Measurements from ENCODE around the gene LYPD4. TPM values are rescaled to one million over a fixed set of nuclear protein-coding genes. Genes with fewer than 3 reads are reported as not detected.

The LYPD4 gene, protein sequence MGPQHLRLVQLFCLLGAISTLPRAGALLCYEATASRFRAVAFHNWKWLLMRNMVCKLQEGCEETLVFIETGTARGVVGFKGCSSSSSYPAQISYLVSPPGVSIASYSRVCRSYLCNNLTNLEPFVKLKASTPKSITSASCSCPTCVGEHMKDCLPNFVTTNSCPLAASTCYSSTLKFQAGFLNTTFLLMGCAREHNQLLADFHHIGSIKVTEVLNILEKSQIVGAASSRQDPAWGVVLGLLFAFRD
- polyA plus RNA-seq (2012; ENCODE audit: insufficient read length, low read depth) = not detected

DNA sequence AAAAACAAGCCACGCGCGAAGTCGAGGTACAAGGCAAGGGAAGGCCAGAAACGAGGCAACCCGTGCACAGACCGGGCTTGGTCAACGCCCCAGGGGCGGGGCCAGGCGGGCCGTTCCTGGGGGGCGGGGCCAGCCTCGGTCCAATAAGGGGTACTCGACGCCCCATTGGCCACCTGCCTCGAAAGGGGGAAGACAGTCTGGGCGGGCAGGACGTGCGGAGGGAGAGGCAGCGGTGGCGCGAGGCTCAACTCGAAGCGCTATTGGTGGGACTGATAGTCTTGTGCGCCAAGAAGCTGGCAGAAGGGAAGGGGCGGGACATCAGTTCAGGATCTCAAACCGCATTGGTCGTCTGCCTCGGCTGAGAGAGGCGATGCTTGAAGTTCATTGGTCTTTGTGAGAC lies at the start of gene LYPD4:
LYPD4 (minus strand) TSS at position 83 of the 400 bp plus-strand sequence. CDS start 5,398 bp downstream, outside the sequence.
- TF ChIP-seq POLR2AphosphoS5 (IDR thresholded peaks at IDR 0.05; ENCODE audit: low read depth, low read length) = no peak
- TF ChIP-seq, protein P1, sequence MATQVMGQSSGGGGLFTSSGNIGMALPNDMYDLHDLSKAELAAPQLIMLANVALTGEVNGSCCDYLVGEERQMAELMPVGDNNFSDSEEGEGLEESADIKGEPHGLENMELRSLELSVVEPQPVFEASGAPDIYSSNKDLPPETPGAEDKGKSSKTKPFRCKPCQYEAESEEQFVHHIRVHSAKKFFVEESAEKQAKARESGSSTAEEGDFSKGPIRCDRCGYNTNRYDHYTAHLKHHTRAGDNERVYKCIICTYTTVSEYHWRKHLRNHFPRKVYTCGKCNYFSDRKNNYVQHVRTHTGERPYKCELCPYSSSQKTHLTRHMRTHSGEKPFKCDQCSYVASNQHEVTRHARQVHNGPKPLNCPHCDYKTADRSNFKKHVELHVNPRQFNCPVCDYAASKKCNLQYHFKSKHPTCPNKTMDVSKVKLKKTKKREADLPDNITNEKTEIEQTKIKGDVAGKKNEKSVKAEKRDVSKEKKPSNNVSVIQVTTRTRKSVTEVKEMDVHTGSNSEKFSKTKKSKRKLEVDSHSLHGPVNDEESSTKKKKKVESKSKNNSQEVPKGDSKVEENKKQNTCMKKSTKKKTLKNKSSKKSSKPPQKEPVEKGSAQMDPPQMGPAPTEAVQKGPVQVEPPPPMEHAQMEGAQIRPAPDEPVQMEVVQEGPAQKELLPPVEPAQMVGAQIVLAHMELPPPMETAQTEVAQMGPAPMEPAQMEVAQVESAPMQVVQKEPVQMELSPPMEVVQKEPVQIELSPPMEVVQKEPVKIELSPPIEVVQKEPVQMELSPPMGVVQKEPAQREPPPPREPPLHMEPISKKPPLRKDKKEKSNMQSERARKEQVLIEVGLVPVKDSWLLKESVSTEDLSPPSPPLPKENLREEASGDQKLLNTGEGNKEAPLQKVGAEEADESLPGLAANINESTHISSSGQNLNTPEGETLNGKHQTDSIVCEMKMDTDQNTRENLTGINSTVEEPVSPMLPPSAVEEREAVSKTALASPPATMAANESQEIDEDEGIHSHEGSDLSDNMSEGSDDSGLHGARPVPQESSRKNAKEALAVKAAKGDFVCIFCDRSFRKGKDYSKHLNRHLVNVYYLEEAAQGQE (IDR thresholded peaks at IDR 0.05; ENCODE audit: insufficient read depth in 1 of 2, low read depth in 2 of 2, low read length in 2 of 2) = no peak
- no peak for TF ChIP-seq SIN3A (IDR thresholded peaks at IDR 0.05; ENCODE audit: borderline replicate concordance, insufficient read depth, low read length)
- TF ChIP-seq TAF1 (IDR thresholded peaks at IDR 0.05; ENCODE audit: borderline replicate concordance, insufficient read depth, low read length) = no peak
- TF ChIP-seq FOXP2 (optimal IDR thresholded peaks at IDR 0.05; ENCODE audit: borderline replicate concordance, extremely low read depth, extremely low read length, insufficient read depth) = no peak

DNA sequence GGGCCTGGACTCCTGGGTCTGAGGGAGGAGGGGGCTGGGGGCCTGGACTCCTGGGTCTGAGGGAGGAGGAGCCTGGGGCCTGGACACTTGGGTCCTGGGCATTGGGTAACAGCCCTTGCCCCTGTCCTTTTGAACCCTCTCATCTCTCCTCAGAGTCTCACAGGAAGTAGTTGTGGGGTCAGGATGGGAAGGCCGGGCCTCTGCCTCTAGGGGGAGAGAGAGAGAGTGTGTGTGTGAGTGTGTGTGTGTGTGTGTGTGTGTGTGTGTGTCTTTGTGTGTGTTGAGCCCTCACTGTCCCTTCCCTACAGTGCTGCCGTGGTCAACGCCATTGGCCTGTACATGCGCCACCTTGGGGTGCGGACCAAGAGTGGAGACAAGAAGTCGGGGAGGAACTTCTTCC lies 49.4 kb upstream of the LYPD4 start:
- TF ChIP-seq, protein P1 (IDR thresholded peaks at IDR 0.05; ENCODE audit: insufficient read depth in 1 of 2, low read depth in 2 of 2, low read length in 2 of 2) = no peak
- no peak for TF ChIP-seq TAF1 (IDR thresholded peaks at IDR 0.05; ENCODE audit: borderline replicate concordance, insufficient read depth, low read length)
- no peak for TF ChIP-seq SIN3A (IDR thresholded peaks at IDR 0.05; ENCODE audit: borderline replicate concordance, insufficient read depth, low read length)
- TF ChIP-seq FOXP2 (optimal IDR thresholded peaks at IDR 0.05; ENCODE audit: borderline replicate concordance, extremely low read depth, extremely low read length, insufficient read depth) = peak; percentile 10
- TF ChIP-seq POLR2AphosphoS5 (IDR thresholded peaks at IDR 0.05; ENCODE audit: low read depth, low read length) = no peak

DNA sequence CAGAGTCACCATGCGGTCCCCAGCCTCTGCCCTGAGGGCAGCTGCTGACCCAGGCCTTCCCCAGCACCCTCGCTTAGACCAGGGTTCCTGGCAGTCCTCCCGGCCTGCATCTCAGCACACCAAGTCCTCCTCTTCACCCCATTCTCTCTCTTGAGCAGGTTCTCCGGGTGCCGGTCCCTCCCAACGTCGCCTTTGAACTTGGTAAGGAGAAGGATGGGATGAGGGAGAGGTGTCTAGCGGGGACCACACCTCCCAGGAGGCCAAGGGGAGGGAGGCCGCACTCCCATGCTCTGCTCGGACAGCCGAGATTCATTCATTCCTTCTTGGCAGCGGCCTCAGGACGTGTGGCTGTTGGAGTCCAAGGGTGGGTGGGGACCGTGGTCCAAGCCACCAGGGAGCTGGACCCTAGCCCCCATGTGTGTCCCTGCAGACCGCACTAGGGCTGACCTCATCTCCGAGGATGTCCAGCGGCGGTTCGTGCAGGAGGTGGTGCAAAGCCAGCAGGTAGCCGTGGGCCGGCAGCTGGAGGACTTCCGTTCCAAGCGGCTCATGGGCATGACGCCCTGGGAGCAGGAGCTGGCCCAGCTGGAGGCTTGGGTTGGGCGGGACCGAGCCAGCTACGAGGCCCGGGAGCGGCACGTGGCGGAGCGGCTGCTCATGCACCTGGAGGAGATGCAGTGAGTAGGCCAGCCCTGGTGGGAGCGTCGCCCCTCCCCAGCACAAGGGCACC lies 47.9 kb upstream of the LYPD4 start:
- TF ChIP-seq, protein P1 (IDR thresholded peaks at IDR 0.05; ENCODE audit: insufficient read depth in 1 of 2, low read depth in 2 of 2, low read length in 2 of 2) = no peak
- no peak for TF ChIP-seq FOXP2 (optimal IDR thresholded peaks at IDR 0.05; ENCODE audit: borderline replicate concordance, extremely low read depth, extremely low read length, insufficient read depth)

DNA sequence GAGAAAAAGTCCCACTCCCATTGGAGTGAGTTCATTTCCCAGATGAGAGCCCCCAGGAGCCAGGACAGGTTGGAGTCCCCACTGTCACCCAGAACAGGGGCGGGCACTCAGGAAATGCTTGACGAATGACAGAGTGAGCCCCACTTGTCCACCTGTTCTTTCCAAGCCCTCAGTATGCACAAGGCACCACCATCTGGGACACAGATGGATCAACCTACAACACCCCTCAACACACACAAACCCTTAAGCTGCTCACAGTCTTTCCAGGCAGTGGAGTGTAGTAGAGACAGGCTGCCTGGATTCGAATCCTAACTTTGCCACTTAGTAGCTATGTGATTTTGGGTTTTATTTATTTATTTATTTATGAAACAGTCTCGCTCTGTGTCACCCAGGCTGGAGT lies 46.5 kb upstream of the LYPD4 start:
- TF ChIP-seq POLR2AphosphoS5 (IDR thresholded peaks at IDR 0.05; ENCODE audit: low read depth, low read length) (no peak), FOXP2 (optimal IDR thresholded peaks at IDR 0.05; ENCODE audit: borderline replicate concordance, extremely low read depth, extremely low read length, insufficient read depth) (no peak), TAF1 (IDR thresholded peaks at IDR 0.05; ENCODE audit: borderline replicate concordance, insufficient read depth, low read length) (no peak), SIN3A (IDR thresholded peaks at IDR 0.05; ENCODE audit: borderline replicate concordance, insufficient read depth, low read length) (no peak)
- TF ChIP-seq, protein P1 (IDR thresholded peaks at IDR 0.05; ENCODE audit: insufficient read depth in 1 of 2, low read depth in 2 of 2, low read length in 2 of 2) = no peak

All from PFSK-1 (cell line).